GM21515 (cell line): Measurements from ENCODE around the gene NECTIN3.

ENCODE experiments used
- ATAC-seq: cut with Tn5 transposase; IDR thresholded peaks from one replicate; pipeline ENCODE4 v1.9.1; 2021; ENCODE audit not compliant: unreplicated experiment

The NECTIN3 gene

GRCh38 chr3:111081008-111081545 is 9.5 kb downstream of the NECTIN3 start:
- no peak for ATAC-seq

- ATAC-seq = no peak
These were observed 13.3 kb downstream of the NECTIN3 start for GRCh38 chr3:111084911-111085310.

- ATAC-seq = no peak
These were observed 16.4 kb downstream of the NECTIN3 start for GRCh38 chr3:111087924-111088469.

- no peak for ATAC-seq
These were observed 25.0 kb downstream of the NECTIN3 start for GRCh38 chr3:111096487-111097209.

- no peak for ATAC-seq
These were observed 32.2 kb downstream of the NECTIN3 start for GRCh38 chr3:111103807-111104206.

GRCh38 chr3:111106993-111107661 is 35.5 kb downstream of the NECTIN3 start:
- no peak for ATAC-seq

- no peak for ATAC-seq
These were observed 36.0 kb downstream of the NECTIN3 start for GRCh38 chr3:111107662-111108035.

- ATAC-seq = no peak
These were observed 41.3 kb downstream of the NECTIN3 start for GRCh38 chr3:111112913-111113312.

GRCh38 chr3:111128884-111129283 is 57.3 kb downstream of the NECTIN3 start:
- no peak for ATAC-seq

- ATAC-seq = no peak
These were observed 59.2 kb downstream of the NECTIN3 start for GRCh38 chr3:111130827-111131226.

GRCh38 chr3:111134302-111134701 is 62.7 kb downstream of the NECTIN3 start:
- ATAC-seq = no peak

GRCh38 chr3:111151438-111151837 is 79.8 kb downstream of the NECTIN3 start:
- ATAC-seq = no peak

- no peak for ATAC-seq
These were observed 80.9 kb downstream of the NECTIN3 start for GRCh38 chr3:111152496-111152895.

- no peak for ATAC-seq
These were observed 84.9 kb downstream of the NECTIN3 start for GRCh38 chr3:111156517-111156916.

GRCh38 chr3:111159391-111159790 is 87.8 kb downstream of the NECTIN3 start:
- no peak for ATAC-seq

- no peak for ATAC-seq
These were observed 93.0 kb downstream of the NECTIN3 start for GRCh38 chr3:111164621-111165020.

GRCh38 chr3:111165411-111165810 is 93.8 kb downstream of the NECTIN3 start:
- no peak for ATAC-seq

GRCh38 chr3:111173328-111173900 is 101.8 kb downstream of the NECTIN3 start:
- no peak for ATAC-seq

- ATAC-seq = no peak
These were observed 102.3 kb downstream of the NECTIN3 start for GRCh38 chr3:111173906-111174305.

- ATAC-seq = no peak
These were observed 118.9 kb downstream of the NECTIN3 start for GRCh38 chr3:111190518-111190917.

GRCh38 chr3:111193472-111193871 is 121.9 kb downstream of the NECTIN3 start:
- ATAC-seq = no peak

- ATAC-seq = no peak
These were observed 122.4 kb downstream of the NECTIN3 start for GRCh38 chr3:111194048-111194447.
